ENCODE results near the gene C1QTNF5. TPM values are rescaled to one million over a fixed set of nuclear protein-coding genes. Genes with fewer than 3 reads are reported as not detected.

C1QTNF5 gene
- total and polyA plus RNA-seq, 2 of the 8 experiments (the other 6 are each of a cell fraction or from before 2014, with no cell fraction given) = 2.2 to 2.7 TPM

- TF ChIP-seq, protein P1, sequence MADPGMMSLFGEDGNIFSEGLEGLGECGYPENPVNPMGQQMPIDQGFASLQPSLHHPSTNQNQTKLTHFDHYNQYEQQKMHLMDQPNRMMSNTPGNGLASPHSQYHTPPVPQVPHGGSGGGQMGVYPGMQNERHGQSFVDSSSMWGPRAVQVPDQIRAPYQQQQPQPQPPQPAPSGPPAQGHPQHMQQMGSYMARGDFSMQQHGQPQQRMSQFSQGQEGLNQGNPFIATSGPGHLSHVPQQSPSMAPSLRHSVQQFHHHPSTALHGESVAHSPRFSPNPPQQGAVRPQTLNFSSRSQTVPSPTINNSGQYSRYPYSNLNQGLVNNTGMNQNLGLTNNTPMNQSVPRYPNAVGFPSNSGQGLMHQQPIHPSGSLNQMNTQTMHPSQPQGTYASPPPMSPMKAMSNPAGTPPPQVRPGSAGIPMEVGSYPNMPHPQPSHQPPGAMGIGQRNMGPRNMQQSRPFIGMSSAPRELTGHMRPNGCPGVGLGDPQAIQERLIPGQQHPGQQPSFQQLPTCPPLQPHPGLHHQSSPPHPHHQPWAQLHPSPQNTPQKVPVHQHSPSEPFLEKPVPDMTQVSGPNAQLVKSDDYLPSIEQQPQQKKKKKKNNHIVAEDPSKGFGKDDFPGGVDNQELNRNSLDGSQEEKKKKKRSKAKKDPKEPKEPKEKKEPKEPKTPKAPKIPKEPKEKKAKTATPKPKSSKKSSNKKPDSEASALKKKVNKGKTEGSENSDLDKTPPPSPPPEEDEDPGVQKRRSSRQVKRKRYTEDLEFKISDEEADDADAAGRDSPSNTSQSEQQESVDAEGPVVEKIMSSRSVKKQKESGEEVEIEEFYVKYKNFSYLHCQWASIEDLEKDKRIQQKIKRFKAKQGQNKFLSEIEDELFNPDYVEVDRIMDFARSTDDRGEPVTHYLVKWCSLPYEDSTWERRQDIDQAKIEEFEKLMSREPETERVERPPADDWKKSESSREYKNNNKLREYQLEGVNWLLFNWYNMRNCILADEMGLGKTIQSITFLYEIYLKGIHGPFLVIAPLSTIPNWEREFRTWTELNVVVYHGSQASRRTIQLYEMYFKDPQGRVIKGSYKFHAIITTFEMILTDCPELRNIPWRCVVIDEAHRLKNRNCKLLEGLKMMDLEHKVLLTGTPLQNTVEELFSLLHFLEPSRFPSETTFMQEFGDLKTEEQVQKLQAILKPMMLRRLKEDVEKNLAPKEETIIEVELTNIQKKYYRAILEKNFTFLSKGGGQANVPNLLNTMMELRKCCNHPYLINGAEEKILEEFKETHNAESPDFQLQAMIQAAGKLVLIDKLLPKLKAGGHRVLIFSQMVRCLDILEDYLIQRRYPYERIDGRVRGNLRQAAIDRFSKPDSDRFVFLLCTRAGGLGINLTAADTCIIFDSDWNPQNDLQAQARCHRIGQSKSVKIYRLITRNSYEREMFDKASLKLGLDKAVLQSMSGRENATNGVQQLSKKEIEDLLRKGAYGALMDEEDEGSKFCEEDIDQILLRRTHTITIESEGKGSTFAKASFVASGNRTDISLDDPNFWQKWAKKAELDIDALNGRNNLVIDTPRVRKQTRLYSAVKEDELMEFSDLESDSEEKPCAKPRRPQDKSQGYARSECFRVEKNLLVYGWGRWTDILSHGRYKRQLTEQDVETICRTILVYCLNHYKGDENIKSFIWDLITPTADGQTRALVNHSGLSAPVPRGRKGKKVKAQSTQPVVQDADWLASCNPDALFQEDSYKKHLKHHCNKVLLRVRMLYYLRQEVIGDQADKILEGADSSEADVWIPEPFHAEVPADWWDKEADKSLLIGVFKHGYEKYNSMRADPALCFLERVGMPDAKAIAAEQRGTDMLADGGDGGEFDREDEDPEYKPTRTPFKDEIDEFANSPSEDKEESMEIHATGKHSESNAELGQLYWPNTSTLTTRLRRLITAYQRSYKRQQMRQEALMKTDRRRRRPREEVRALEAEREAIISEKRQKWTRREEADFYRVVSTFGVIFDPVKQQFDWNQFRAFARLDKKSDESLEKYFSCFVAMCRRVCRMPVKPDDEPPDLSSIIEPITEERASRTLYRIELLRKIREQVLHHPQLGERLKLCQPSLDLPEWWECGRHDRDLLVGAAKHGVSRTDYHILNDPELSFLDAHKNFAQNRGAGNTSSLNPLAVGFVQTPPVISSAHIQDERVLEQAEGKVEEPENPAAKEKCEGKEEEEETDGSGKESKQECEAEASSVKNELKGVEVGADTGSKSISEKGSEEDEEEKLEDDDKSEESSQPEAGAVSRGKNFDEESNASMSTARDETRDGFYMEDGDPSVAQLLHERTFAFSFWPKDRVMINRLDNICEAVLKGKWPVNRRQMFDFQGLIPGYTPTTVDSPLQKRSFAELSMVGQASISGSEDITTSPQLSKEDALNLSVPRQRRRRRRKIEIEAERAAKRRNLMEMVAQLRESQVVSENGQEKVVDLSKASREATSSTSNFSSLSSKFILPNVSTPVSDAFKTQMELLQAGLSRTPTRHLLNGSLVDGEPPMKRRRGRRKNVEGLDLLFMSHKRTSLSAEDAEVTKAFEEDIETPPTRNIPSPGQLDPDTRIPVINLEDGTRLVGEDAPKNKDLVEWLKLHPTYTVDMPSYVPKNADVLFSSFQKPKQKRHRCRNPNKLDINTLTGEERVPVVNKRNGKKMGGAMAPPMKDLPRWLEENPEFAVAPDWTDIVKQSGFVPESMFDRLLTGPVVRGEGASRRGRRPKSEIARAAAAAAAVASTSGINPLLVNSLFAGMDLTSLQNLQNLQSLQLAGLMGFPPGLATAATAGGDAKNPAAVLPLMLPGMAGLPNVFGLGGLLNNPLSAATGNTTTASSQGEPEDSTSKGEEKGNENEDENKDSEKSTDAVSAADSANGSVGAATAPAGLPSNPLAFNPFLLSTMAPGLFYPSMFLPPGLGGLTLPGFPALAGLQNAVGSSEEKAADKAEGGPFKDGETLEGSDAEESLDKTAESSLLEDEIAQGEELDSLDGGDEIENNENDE (IDR thresholded peaks at IDR 0.05; ENCODE audit: insufficient replicate concordance, low read length) = no peak
- TF ChIP-seq CEBPB (IDR thresholded peaks at IDR 0.05; ENCODE audit: low read depth, low read length) (no peak), GTF2F1 (IDR thresholded peaks at IDR 0.05; ENCODE audit: borderline replicate concordance, low read depth, low read length) (no peak), SP2 (IDR thresholded peaks at IDR 0.05; ENCODE audit: low read length) (no peak), USF2 (IDR thresholded peaks at IDR 0.05; ENCODE audit: low read length) (no peak), SAP30 (IDR thresholded peaks at IDR 0.05; ENCODE audit: insufficient read depth, insufficient replicate concordance, low read length) (no peak), E2F6 (IDR thresholded peaks at IDR 0.05) (no peak), TAF1 (IDR thresholded peaks at IDR 0.05; ENCODE audit: low read depth, low read length) (no peak)
Measured at GRCh38 chr11:119342362-119343130, 1.9 kb upstream of the C1QTNF5 start (continued).

All from H1 (cell line).